ENCODE measurements around the gene VPS33B.

DNA sequence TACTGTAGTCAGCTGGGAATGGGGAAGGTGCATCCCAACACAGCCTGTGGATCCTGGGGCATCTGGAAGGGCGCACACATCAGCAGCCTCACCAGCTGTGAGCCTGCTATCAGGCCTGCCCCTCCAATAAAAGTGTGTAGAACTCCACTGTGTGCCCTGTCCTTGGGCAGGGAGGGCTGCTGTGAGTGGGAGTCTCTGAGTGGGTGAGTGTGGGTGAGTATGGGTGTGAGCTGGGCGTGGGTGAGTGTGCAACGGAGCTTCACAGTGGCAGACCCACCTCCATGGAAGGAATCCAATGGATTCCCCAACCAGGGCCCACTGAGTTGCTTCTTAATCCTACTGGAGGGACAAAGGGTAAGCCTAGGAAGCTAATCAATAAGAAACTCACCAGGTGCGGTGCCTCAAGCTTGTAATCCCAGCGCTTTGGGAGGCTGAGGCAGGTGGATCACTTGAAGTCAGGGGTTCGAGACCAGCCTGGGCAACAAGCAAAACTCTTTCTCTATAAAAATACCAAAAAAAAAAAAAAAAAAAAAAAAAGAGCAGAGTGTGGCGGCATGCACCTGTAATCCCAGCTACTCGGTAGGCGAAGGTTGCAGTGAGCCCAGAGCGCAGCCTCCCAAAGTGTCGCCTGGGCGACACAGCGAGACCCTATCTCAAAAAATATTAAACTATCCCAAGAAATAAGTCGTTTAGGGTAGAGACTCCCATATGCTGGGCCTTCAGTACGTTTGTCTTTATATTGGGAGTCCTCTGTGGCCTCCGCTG, 68.3 kb downstream of the VPS33B start:
- TF ChIP-seq, protein P1, sequence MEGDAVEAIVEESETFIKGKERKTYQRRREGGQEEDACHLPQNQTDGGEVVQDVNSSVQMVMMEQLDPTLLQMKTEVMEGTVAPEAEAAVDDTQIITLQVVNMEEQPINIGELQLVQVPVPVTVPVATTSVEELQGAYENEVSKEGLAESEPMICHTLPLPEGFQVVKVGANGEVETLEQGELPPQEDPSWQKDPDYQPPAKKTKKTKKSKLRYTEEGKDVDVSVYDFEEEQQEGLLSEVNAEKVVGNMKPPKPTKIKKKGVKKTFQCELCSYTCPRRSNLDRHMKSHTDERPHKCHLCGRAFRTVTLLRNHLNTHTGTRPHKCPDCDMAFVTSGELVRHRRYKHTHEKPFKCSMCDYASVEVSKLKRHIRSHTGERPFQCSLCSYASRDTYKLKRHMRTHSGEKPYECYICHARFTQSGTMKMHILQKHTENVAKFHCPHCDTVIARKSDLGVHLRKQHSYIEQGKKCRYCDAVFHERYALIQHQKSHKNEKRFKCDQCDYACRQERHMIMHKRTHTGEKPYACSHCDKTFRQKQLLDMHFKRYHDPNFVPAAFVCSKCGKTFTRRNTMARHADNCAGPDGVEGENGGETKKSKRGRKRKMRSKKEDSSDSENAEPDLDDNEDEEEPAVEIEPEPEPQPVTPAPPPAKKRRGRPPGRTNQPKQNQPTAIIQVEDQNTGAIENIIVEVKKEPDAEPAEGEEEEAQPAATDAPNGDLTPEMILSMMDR (IDR thresholded peaks at IDR 0.05) = no peak
- TF ChIP-seq POLR2AphosphoS5 (IDR thresholded peaks at IDR 0.05) = no peak
